ENCODE results near the gene TMEM35B.
"Not testable (repeated sequence)": the region's sequence is repeated elsewhere in the genome, so short reads cannot be mapped to it uniquely, and the experiment has no call there.

TMEM35B gene

GRCh38 chr1:34946211-34946610 lies 38.9 kb downstream of the TMEM35B start:
- TF ChIP-seq CTCF (IDR thresholded peaks at IDR 0.05; ENCODE audit: low read depth, low read length, missing control alignments): no peak
- in situ Hi-C loops (cut with HindIII; ENCODE audit: low sequenced_read_pairs): no loop called here
- no peak for DNase-seq (ENCODE audit: low read depth)
- H3K4me3 ChIP-seq (ENCODE audit: low read depth, low read length): no peak overlapping the region

- in situ Hi-C loops (cut with HindIII; ENCODE audit: low sequenced_read_pairs); H3K4me3 ChIP-seq (ENCODE audit: low read depth, low read length); DNase-seq (ENCODE audit: low read depth): not testable (repeated sequence)
Observed at GRCh38 chr1:34941798-34942197, 43.3 kb downstream of the TMEM35B start.

Data from astrocyte of the cerebellum (primary cell).